ENCODE data around the gene KCNIP3.

KCNIP3 gene

DNA sequence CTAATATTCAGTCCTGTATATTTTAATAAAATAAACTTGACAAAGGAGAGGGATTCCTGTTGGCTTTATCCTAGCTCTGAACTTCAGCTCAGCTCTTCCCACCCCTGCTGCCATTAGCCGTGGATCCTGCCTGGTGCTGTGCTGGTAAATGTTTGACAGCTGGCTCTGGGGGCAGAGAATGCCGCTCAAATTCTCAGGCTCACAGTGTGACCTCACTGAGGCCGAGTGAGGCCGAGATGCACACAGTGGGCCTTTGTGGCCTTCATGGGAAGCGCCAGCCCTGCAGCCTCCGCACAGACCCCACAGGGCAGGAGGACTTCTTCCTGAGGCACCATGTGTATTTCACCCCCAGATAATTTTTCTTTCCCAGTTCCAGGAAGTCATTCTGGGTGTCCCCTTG is 88.9 kb downstream of the KCNIP3 start:
- Histone ChIP-seq H3K4me1 (ENCODE audit: control insufficient read depth, insufficient read depth, low read length) (peaks cover 26% of the 10 kb centered on the region), H3K27me3 (ENCODE audit: control insufficient read depth, insufficient read depth, low read length) (peaks cover 12% of the 10 kb centered on the region), H3K4me3 (ENCODE audit: low read length) (no peak overlapping the region), H3K36me3 (ENCODE audit: control insufficient read depth, insufficient read depth, low read length) (no peaks in the 10 kb centered on the region), H3K9me3 (ENCODE audit: control insufficient read depth, low read length) (no peaks in the 10 kb centered on the region), H3K9ac (ENCODE audit: low read length) (no peak overlapping the region)

- Histone ChIP-seq H3K9me3 (ENCODE audit: control insufficient read depth, low read length) (no peaks in the 10 kb centered on the region), H3K27me3 (ENCODE audit: control insufficient read depth, insufficient read depth, low read length) (peaks cover 12% of the 10 kb centered on the region), H3K4me1 (ENCODE audit: control insufficient read depth, insufficient read depth, low read length) (peaks cover 26% of the 10 kb centered on the region), H3K36me3 (ENCODE audit: control insufficient read depth, insufficient read depth, low read length) (no peaks in the 10 kb centered on the region), H3K9ac (ENCODE audit: low read length) (no peak overlapping the region), H3K4me3 (ENCODE audit: low read length) (no peak overlapping the region)
Observed at GRCh38 chr2:95387358-95387757, 90.2 kb downstream of the KCNIP3 start.

GRCh38 chr2:95388091-95388692 is 91.0 kb downstream of the KCNIP3 start:
- H3K9me3 ChIP-seq (ENCODE audit: control insufficient read depth, low read length): no peaks in the 10 kb centered on the region
- no peaks in the 10 kb centered on the region for H3K36me3 ChIP-seq (ENCODE audit: control insufficient read depth, insufficient read depth, low read length)

DNA sequence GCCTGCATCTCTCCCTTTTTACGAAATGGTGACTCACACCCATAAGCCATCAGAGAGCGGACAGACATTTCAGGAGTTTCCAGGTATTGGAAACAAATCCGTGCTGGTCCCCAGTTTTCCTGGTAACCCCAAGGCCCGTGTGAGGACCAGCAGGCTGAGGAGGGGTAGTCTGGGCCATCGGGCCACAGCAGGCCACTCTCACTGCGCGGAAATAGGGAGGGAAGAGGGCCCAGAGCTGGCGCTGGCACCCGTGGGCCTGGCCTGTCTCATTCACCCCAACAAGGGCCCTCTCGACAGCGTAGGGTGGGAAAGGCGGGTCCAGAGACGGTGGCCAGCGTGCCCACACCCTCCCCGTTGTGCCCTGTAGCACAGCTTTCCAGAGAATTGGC is 91.7 kb downstream of the KCNIP3 start:
- H3K9ac ChIP-seq (ENCODE audit: low read length): no peak overlapping the region
- H3K36me3 ChIP-seq (ENCODE audit: control insufficient read depth, insufficient read depth, low read length): no peaks in the 10 kb centered on the region
- H3K9me3 ChIP-seq (ENCODE audit: control insufficient read depth, low read length): no peaks in the 10 kb centered on the region
- peaks cover 12% of the 10 kb centered on the region for H3K27me3 ChIP-seq (ENCODE audit: control insufficient read depth, insufficient read depth, low read length)
- H3K4me3 ChIP-seq (ENCODE audit: low read length): no peak overlapping the region
- peaks cover 26% of the 10 kb centered on the region for H3K4me1 ChIP-seq (ENCODE audit: control insufficient read depth, insufficient read depth, low read length)

More at GRCh38 chr2:95388091-95388692, 91.0 kb downstream of the KCNIP3 start:
- peaks cover 12% of the 10 kb centered on the region for H3K27me3 ChIP-seq (ENCODE audit: control insufficient read depth, insufficient read depth, low read length)
- H3K4me1 ChIP-seq (ENCODE audit: control insufficient read depth, insufficient read depth, low read length): peaks cover 26% of the 10 kb centered on the region
- H3K9ac ChIP-seq (ENCODE audit: low read length): no peak overlapping the region
- no peak overlapping the region for H3K4me3 ChIP-seq (ENCODE audit: low read length)

DNA sequence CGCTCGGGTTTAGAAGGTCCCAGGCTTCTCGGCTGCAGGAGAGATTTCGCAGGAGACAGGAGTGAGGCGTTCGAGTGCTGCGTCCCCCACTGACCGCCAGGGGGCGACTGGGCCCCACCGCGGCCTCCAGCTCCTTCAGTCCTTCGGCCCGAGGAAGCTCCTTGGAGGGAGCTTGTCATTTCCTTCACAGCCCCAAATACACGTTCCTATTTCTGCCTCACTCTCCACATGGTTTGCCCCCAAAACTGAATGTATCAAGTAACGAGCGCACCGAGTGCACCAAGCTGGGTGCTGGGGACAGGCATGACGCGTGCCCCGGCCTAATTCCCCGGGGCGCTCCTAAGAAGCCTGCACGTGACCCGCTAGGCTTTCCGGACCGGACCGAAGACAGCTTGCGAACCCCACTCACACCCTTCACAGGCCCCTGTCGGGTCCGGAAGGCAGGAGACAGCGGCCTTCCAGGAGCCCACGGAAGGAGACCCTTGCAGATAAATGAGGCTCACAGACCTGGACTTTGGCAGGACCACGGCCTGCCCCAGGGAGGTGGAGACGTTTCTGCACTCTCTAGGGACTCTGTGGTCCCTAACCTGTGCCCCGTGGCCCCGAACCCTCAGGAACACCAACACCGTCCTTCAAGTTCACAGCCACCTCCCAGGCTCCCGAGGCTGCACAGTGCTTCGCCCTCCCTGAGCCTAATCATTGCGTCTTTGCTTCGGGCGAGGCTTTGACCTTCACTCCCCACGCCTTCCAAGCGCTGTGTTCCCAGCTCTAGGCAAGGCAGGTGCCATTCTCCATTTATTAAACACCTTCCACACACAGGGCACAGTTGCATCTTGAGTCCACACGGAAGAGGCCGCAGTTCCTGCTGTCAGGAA is 92.3 kb downstream of the KCNIP3 start:
- H3K36me3 ChIP-seq (ENCODE audit: control insufficient read depth, insufficient read depth, low read length): no peaks in the 10 kb centered on the region
- peaks cover 8% of the 10 kb centered on the region for H3K27me3 ChIP-seq (ENCODE audit: control insufficient read depth, insufficient read depth, low read length)
- no peak overlapping the region for H3K4me3 ChIP-seq (ENCODE audit: low read length)
- H3K9ac ChIP-seq (ENCODE audit: low read length): no peak overlapping the region
- no peaks in the 10 kb centered on the region for H3K9me3 ChIP-seq (ENCODE audit: control insufficient read depth, low read length)
- H3K4me1 ChIP-seq (ENCODE audit: control insufficient read depth, insufficient read depth, low read length): peaks cover 21% of the 10 kb centered on the region

DNA sequence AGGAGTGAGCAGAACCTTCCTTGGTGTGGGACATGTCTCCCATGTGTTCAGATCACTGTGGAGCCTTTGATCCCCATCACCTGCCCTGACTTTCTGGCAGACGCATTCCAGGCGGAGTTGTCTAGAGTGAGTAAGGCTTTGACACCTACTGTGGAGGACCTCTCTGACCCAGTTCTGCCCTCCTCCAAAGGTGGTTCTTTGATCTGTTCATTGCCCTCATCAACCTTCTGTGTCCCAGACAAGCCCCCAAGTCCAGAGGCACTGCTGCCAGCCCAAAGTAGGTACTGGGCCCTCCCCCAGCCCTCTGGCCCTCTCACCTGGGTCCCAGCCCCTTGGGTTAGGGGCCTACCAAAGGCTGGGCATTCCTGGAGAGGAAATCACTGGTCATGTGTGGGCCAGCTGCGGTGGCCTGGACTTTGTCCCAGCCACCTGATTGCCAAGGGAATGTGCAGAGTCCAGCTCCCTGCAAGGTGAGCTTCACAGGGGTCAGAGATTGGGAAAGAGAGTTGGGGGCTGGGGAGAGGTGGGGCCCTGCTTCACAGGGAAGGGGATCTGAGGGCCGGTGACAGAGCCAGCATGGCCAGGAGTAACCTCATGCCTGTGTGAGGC is 93.2 kb downstream of the KCNIP3 start:
- Histone ChIP-seq H3K27me3 (ENCODE audit: control insufficient read depth, insufficient read depth, low read length) (peaks cover 8% of the 10 kb centered on the region), H3K9me3 (ENCODE audit: control insufficient read depth, low read length) (no peaks in the 10 kb centered on the region), H3K4me1 (ENCODE audit: control insufficient read depth, insufficient read depth, low read length) (peaks cover 17% of the 10 kb centered on the region), H3K36me3 (ENCODE audit: control insufficient read depth, insufficient read depth, low read length) (no peaks in the 10 kb centered on the region), H3K4me3 (ENCODE audit: low read length) (no peak overlapping the region), H3K9ac (ENCODE audit: low read length) (no peak overlapping the region)

DNA sequence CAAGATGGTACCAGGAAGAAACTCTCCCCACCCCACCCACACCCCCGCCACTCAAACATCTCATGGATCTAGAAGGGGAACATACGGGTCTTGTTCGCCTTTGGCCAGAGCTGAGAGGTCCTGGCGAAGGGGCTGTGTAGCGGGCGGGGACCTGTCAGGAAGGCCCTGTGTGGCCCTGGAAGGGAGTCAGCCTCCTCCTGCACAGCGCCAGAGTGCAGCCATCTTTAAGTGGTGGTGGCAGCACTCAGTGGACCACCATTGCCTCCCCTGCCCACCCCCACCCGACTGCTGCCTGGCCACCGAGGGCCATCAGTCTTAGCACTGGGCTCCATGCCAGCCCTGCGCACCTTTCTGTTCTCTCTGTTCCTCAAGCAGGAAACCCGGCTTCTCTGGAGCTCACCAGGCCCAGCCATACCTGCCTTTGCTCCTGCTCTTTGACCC is 93.8 kb downstream of the KCNIP3 start:
- no peaks in the 10 kb centered on the region for H3K9me3 ChIP-seq (ENCODE audit: control insufficient read depth, low read length)
- no peaks in the 10 kb centered on the region for H3K36me3 ChIP-seq (ENCODE audit: control insufficient read depth, insufficient read depth, low read length)
- peaks cover 8% of the 10 kb centered on the region for H3K27me3 ChIP-seq (ENCODE audit: control insufficient read depth, insufficient read depth, low read length)
- H3K4me1 ChIP-seq (ENCODE audit: control insufficient read depth, insufficient read depth, low read length): peaks cover 17% of the 10 kb centered on the region
- no peak overlapping the region for H3K9ac ChIP-seq (ENCODE audit: low read length)
- no peak overlapping the region for H3K4me3 ChIP-seq (ENCODE audit: low read length)

GRCh38 chr2:95391641-95392310 is 94.6 kb downstream of the KCNIP3 start:
- no peak overlapping the region for H3K9ac ChIP-seq (ENCODE audit: low read length)

GRCh38 chr2:95392320-95392719 is 95.2 kb downstream of the KCNIP3 start:
- Histone ChIP-seq H3K27me3 (ENCODE audit: control insufficient read depth, insufficient read depth, low read length) (peaks cover 8% of the 10 kb centered on the region), H3K4me1 (ENCODE audit: control insufficient read depth, insufficient read depth, low read length) (peaks cover 17% of the 10 kb centered on the region), H3K9me3 (ENCODE audit: control insufficient read depth, low read length) (no peaks in the 10 kb centered on the region), H3K9ac (ENCODE audit: low read length) (no peak overlapping the region), H3K36me3 (ENCODE audit: control insufficient read depth, insufficient read depth, low read length) (no peaks in the 10 kb centered on the region), H3K4me3 (ENCODE audit: low read length) (no peak overlapping the region)

More at GRCh38 chr2:95391641-95392310, 94.6 kb downstream of the KCNIP3 start:
- no peaks in the 10 kb centered on the region for H3K9me3 ChIP-seq (ENCODE audit: control insufficient read depth, low read length)
- H3K36me3 ChIP-seq (ENCODE audit: control insufficient read depth, insufficient read depth, low read length): no peaks in the 10 kb centered on the region
- no peak overlapping the region for H3K4me3 ChIP-seq (ENCODE audit: low read length)
- H3K4me1 ChIP-seq (ENCODE audit: control insufficient read depth, insufficient read depth, low read length): peaks cover 17% of the 10 kb centered on the region
- peaks cover 8% of the 10 kb centered on the region for H3K27me3 ChIP-seq (ENCODE audit: control insufficient read depth, insufficient read depth, low read length)

GRCh38 chr2:95392730-95393455 is 95.7 kb downstream of the KCNIP3 start:
- H3K4me3 ChIP-seq (ENCODE audit: low read length): no peak overlapping the region
- H3K9ac ChIP-seq (ENCODE audit: low read length): no peak overlapping the region
- peaks cover 8% of the 10 kb centered on the region for H3K27me3 ChIP-seq (ENCODE audit: control insufficient read depth, insufficient read depth, low read length)
- H3K36me3 ChIP-seq (ENCODE audit: control insufficient read depth, insufficient read depth, low read length): no peaks in the 10 kb centered on the region
- H3K4me1 ChIP-seq (ENCODE audit: control insufficient read depth, insufficient read depth, low read length): peaks cover 17% of the 10 kb centered on the region
- H3K9me3 ChIP-seq (ENCODE audit: control insufficient read depth, low read length): no peaks in the 10 kb centered on the region

GRCh38 chr2:95393901-95394300 is 96.8 kb downstream of the KCNIP3 start:
- Histone ChIP-seq H3K4me1 (ENCODE audit: control insufficient read depth, insufficient read depth, low read length) (peaks cover 15% of the 10 kb centered on the region), H3K36me3 (ENCODE audit: control insufficient read depth, insufficient read depth, low read length) (no peaks in the 10 kb centered on the region), H3K9ac (ENCODE audit: low read length) (no peak overlapping the region), H3K9me3 (ENCODE audit: control insufficient read depth, low read length) (no peaks in the 10 kb centered on the region), H3K27me3 (ENCODE audit: control insufficient read depth, insufficient read depth, low read length) (peaks cover 1% of the 10 kb centered on the region), H3K4me3 (ENCODE audit: low read length) (no peak overlapping the region)

All from mucosa of stomach (tissue), 1 donor.